WTC11 (cell line): Measurements from ENCODE around the gene LRRC49. TPM values are rescaled to one million over a fixed set of nuclear protein-coding genes. Genes with fewer than 3 reads are reported as not detected.

Source experiments
- ATAC-seq: fragments of 200-7000 bp; cut with Tn5 transposase; 2 replicates; pipeline ENCODE4 v1.10.0; 2021; ENCODE audit warnings: mild to moderate bottlenecking, moderate library complexity
- CTCF ChIA-PET: fragments of 300-600 bp; sonication (Branson Sonifier 250); formaldehyde crosslinking; loops from one replicate; lab custom pipeline; 2021; ENCODE audit warnings: antibody characterized with exemption; lab: Charles Lee
- POLR2A ChIA-PET: fragments of 350-600 bp; sonication (Branson Sonifier 250); formaldehyde crosslinking; loops from one replicate; lab custom pipeline; 2021; ENCODE audit warnings: antibody characterized with exemption; lab: Charles Lee
- DNase-seq: peaks from one replicate; pipeline ENCODE4 v3.0.0; 2021; ENCODE audit warnings: low spot score
- H3K27ac Mint-ChIP-seq: 2 replicates; pipeline ENCODE4 v1.8.0; 2021; ENCODE audit warnings: mixed read lengths
- H3K27me3 Mint-ChIP-seq: 2 replicates; pipeline ENCODE4 v1.8.0; 2021; ENCODE audit warnings: low read depth, mild to moderate bottlenecking, moderate library complexity, mixed read lengths
- H3K36me3 Mint-ChIP-seq: 2 replicates; pipeline ENCODE4 v1.8.0; 2021; ENCODE audit warnings: mixed read lengths
- H3K4me1 Mint-ChIP-seq: 2 replicates; pipeline ENCODE4 v1.8.0; 2022; ENCODE audit warnings: mixed read lengths
- H3K4me3 Mint-ChIP-seq: 2 replicates; pipeline ENCODE4 v1.8.0; 2021; ENCODE audit warnings: mild to moderate bottlenecking, moderate library complexity, mixed read lengths
- H3K9me3 Mint-ChIP-seq: 2 replicates; pipeline ENCODE4 v1.8.0; 2021; ENCODE audit warnings: mixed read lengths
- CDX4 ChIP-seq: fragments of 250-450 bp; sonication (Bioruptor Pico); IDR thresholded peaks from 2 replicates; pipeline ENCODE4 v1.9.0; 2021; ENCODE audit warnings: moderate library complexity, mild to moderate bottlenecking, inconsistent platforms, borderline replicate concordance
- ELF4 ChIP-seq: sonication (generic); formaldehyde crosslinking; IDR thresholded peaks from 2 replicates; pipeline ENCODE4 v1.8.1; 2022; ENCODE audit warnings: low read depth, mild to moderate bottlenecking, moderate library complexity, missing genetic modification reagents
- ESRRA ChIP-seq: sonication (generic); formaldehyde crosslinking; IDR thresholded peaks from 2 replicates; pipeline ENCODE4 v1.8.1; 2022; ENCODE audit warnings: mild to moderate bottlenecking, missing genetic modification reagents, borderline replicate concordance
- ETV6 ChIP-seq: sonication (generic); formaldehyde crosslinking; IDR thresholded peaks from 2 replicates; pipeline ENCODE4 v1.8.1; 2022; ENCODE audit warnings: mild to moderate bottlenecking, missing genetic modification reagents
- FOXJ3 ChIP-seq: sonication (generic); formaldehyde crosslinking; IDR thresholded peaks from 2 replicates; pipeline ENCODE4 v1.9.0; 2021; ENCODE audit warnings: missing genetic modification reagents, mild to moderate bottlenecking, borderline replicate concordance
- GABPB1 ChIP-seq: sonication (generic); formaldehyde crosslinking; IDR thresholded peaks from 2 replicates; pipeline ENCODE4 v1.8.1; 2023; ENCODE audit warnings: mild to moderate bottlenecking, missing genetic modification reagents
- GRHL2 ChIP-seq: fragments of 250-450 bp; sonication (Bioruptor Pico); IDR thresholded peaks from 2 replicates; pipeline ENCODE4 v1.8.0; 2022; ENCODE audit warnings: mild to moderate bottlenecking, moderate library complexity; ENCODE audit not compliant: insufficient replicate concordance, severe bottlenecking
- IRF2 ChIP-seq: sonication (generic); formaldehyde crosslinking; IDR thresholded peaks from 2 replicates; pipeline ENCODE4 v1.8.0; 2022; ENCODE audit warnings: low read depth, missing genetic modification reagents, borderline replicate concordance
- MYBL2 ChIP-seq: sonication (generic); formaldehyde crosslinking; IDR thresholded peaks from 2 replicates; pipeline ENCODE4 v1.8.1; 2023; ENCODE audit warnings: mild to moderate bottlenecking, moderate library complexity, missing genetic modification reagents
- NFE2L1 ChIP-seq: sonication (generic); formaldehyde crosslinking; IDR thresholded peaks from 2 replicates; pipeline ENCODE4 v1.8.1; 2023; ENCODE audit warnings: missing genetic modification reagents
- OVOL2 ChIP-seq: fragments of 250-450 bp; sonication (Bioruptor Pico); IDR thresholded peaks from 2 replicates; pipeline ENCODE4 v1.9.0; 2021; ENCODE audit warnings: mild to moderate bottlenecking, borderline replicate concordance
- PRRX2 ChIP-seq: fragments of 250-450 bp; sonication (Bioruptor Pico); IDR thresholded peaks from 2 replicates; pipeline ENCODE4 v1.8.0; 2021; ENCODE audit warnings: mild to moderate bottlenecking
- SP1 ChIP-seq: sonication (generic); formaldehyde crosslinking; conservative IDR thresholded peaks from 2 replicates; pipeline ENCODE4 v1.8.1; 2022; ENCODE audit warnings: missing genetic modification reagents
- TEAD4 ChIP-seq: sonication (generic); formaldehyde crosslinking; IDR thresholded peaks from 2 replicates; pipeline ENCODE4 v1.8.0; 2022; ENCODE audit warnings: mild to moderate bottlenecking, missing genetic modification reagents
- TP53 ChIP-seq: sonication (generic); formaldehyde crosslinking; IDR thresholded peaks from 2 replicates; pipeline ENCODE4 v1.8.1; 2023; ENCODE audit warnings: mild to moderate bottlenecking, missing genetic modification reagents
- ZNF121 ChIP-seq: sonication (generic); formaldehyde crosslinking; IDR thresholded peaks from 2 replicates; pipeline ENCODE4 v1.8.0; 2023; ENCODE audit warnings: missing genetic modification reagents
- ZNF263 ChIP-seq: sonication (generic); formaldehyde crosslinking; IDR thresholded peaks from 2 replicates; pipeline ENCODE4 v1.8.1; 2022; ENCODE audit warnings: low read depth, mild to moderate bottlenecking, moderate library complexity, missing genetic modification reagents
- total RNA-seq: library from RNA; stranded (reverse); gene quantifications from 3 replicates; pipeline ENCODE4 v1.2.3, GENCODE V29; 2021
- TF ChIP-seq, protein P1 (sequence below): fragments of 250-450 bp; sonication (Bioruptor Pico); IDR thresholded peaks from 2 replicates; pipeline ENCODE4 v1.9.0; 2021; ENCODE audit warnings: mild to moderate bottlenecking
- TF ChIP-seq, protein P2 (sequence below): fragments of 250-450 bp; sonication (Bioruptor Pico); IDR thresholded peaks from 2 replicates; pipeline ENCODE4 v1.8.0; 2021; ENCODE audit warnings: mild to moderate bottlenecking

Gene LRRC49
- total RNA-seq, 1 experiment from 2014 or later = 6.9 TPM

- TF ChIP-seq GRHL2 (CRISPR knock-in tag) (no peak), GABPB1 (no peak), IRF2 (CRISPR knock-in tag) (no peak)
Measured at GRCh38 chr15:70853318-70853972, 39.2 kb upstream of the LRRC49 start (continued).

DNA sequence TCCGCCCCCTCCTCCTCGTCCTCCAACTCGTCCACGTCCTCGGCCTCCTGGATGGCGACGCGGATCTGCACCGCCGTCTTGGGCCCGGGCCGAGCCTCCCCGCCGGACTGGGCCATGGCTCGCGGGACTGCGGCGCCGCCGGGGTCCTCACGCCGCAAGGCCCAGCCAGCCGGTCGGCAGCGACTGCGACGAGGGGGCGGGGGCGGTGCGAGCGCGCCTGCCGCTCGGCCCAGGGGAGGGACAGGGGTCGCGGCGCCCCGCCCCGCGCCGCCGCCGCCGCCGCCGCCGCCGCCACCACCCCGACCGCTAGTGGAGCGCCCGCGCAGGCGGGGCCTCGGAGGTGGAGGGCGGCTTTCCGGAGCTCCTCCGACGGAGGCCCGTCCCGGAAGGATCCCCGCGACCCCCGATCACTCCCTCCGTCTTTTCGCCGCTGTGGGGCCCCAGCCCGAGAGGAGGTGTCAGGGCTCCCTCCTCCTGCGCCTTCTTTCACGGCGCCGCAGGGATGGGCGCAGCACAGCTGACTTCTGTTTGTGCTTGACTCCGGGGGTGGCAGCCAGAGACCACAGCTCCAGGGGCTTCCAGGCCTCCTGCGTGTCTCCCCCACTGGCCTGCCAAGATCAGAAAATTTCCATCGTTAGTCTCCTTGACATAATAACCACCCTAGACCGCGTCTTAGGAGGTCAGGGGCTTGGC lies 38.5 kb upstream of the LRRC49 start, which contains the start of gene LARP6:
TSS of gene LARP6 (minus strand) at position 185 of the 693 bp plus-strand sequence. CDS start at position 116, 69 bp downstream.
- 0 out of 2 replicates have a peak, but pooled peaks have one; percentile 19 for TF ChIP-seq SP1
- no peak for TF ChIP-seq FOXJ3
- peak; percentile 21; the same call in 1 of the 2 replicates for TF ChIP-seq ETV6
- TF ChIP-seq TP53 (CRISPR knock-in tag) = 0 out of 2 replicates have a peak, but pooled peaks have one; percentile 44
- 0 out of 2 replicates have a peak, but pooled peaks have one; percentile 10 for TF ChIP-seq ESRRA (CRISPR knock-in tag)
- Mint-ChIP-seq H3K9me3 (0 out of 2 replicates have a peak, but pooled peaks cover 3% of the 10 kb centered on the region), H3K4me1 (peaks cover 8% of the 10 kb centered on the region), H3K27me3 (peaks cover 29% of the 10 kb centered on the region), H3K36me3 (peaks cover 13% of the 10 kb centered on the region), H3K27ac (peak within 1 kb of the TSS; percentile 49; the same call in 1 of the 2 replicates), H3K4me3 (peak within 1 kb of the TSS; percentile 85)
- DNase-seq (peak; percentile 70), ATAC-seq (peak; percentile 78)
- CTCF ChIA-PET = interaction anchor here (3.3 kb wide), 2 partner anchors 21 to 29 kb away, joined by 15 to 16 read pairs; no protein-coding TSS in a partner anchor
- POLR2A ChIA-PET = interaction anchor here (1.6 kb wide), 1 partner anchor 29 kb away, joined by 4 read pairs; no protein-coding TSS in a partner anchor

GRCh38 chr15:70854666-70854976 lies 38.0 kb upstream of the LRRC49 start:
- DNase-seq (no peak), ATAC-seq (peak; percentile 2; the same call in 1 of the 2 replicates)
- H3K4me3 Mint-ChIP-seq = peak overlapping the region; percentile 85
- CTCF ChIA-PET = interaction anchor here (3.3 kb wide), 2 partner anchors 20 to 29 kb away, joined by 15 to 16 read pairs; no protein-coding TSS in a partner anchor
- 0 out of 2 replicates have a peak, but pooled peaks cover 5% of the 10 kb centered on the region for H3K9me3 Mint-ChIP-seq
- H3K4me1 Mint-ChIP-seq = peaks cover 8% of the 10 kb centered on the region
- H3K36me3 Mint-ChIP-seq = peaks cover 13% of the 10 kb centered on the region
- peaks cover 29% of the 10 kb centered on the region for H3K27me3 Mint-ChIP-seq
- H3K27ac Mint-ChIP-seq = no peak overlapping the region
- POLR2A ChIA-PET = interaction anchor here (1.6 kb wide), 1 partner anchor 30 kb away, joined by 4 read pairs; no protein-coding TSS in a partner anchor
- TF ChIP-seq NFE2L1 (CRISPR knock-in tag) = no peak
- peak; percentile 48; the same call in 1 of the 2 replicates for TF ChIP-seq MYBL2 (CRISPR knock-in tag)

- H3K27ac Mint-ChIP-seq = no peak overlapping the region
- ATAC-seq (no peak), DNase-seq (no peak)
- ChIA-PET POLR2A (interaction anchor here (0.7 kb wide), 1 partner anchor 1210 kb away, joined by 4 read pairs; no protein-coding TSS in a partner anchor), CTCF (interaction anchor here (1.3 kb wide), 1 partner anchor 19 kb away, joined by 4 read pairs; no protein-coding TSS in a partner anchor)
- TF ChIP-seq, protein P1, sequence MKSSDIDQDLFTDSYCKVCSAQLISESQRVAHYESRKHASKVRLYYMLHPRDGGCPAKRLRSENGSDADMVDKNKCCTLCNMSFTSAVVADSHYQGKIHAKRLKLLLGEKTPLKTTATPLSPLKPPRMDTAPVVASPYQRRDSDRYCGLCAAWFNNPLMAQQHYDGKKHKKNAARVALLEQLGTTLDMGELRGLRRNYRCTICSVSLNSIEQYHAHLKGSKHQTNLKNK (CRISPR knock-in tag) = no peak
- TF ChIP-seq ZNF121 (CRISPR knock-in tag) (no peak), ELF4 (CRISPR knock-in tag) (no peak), ZNF263 (CRISPR knock-in tag) (no peak), CDX4 (CRISPR knock-in tag) (no peak), PRRX2 (CRISPR knock-in tag) (no peak), OVOL2 (CRISPR knock-in tag) (no peak), TEAD4 (CRISPR knock-in tag) (no peak), ESRRA (CRISPR knock-in tag) (no peak)
- TF ChIP-seq, protein P2, sequence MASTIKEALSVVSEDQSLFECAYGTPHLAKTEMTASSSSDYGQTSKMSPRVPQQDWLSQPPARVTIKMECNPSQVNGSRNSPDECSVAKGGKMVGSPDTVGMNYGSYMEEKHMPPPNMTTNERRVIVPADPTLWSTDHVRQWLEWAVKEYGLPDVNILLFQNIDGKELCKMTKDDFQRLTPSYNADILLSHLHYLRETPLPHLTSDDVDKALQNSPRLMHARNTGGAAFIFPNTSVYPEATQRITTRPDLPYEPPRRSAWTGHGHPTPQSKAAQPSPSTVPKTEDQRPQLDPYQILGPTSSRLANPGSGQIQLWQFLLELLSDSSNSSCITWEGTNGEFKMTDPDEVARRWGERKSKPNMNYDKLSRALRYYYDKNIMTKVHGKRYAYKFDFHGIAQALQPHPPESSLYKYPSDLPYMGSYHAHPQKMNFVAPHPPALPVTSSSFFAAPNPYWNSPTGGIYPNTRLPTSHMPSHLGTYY (CRISPR knock-in tag) = no peak
- H3K27me3 Mint-ChIP-seq = peaks cover 29% of the 10 kb centered on the region
- H3K9me3 Mint-ChIP-seq = 0 out of 2 replicates have a peak, but pooled peaks cover 5% of the 10 kb centered on the region
- H3K36me3 Mint-ChIP-seq = peaks cover 6% of the 10 kb centered on the region
- H3K4me3 Mint-ChIP-seq = no peak overlapping the region
- peaks cover 8% of the 10 kb centered on the region for H3K4me1 Mint-ChIP-seq
Measured at GRCh38 chr15:70855764-70856163, 36.9 kb upstream of the LRRC49 start.
